C4-2B (cell line): ENCODE data around the gene DCUN1D3.

Source experiments
- ZFX ChIP-seq: fragments of 450-650 bp; IDR thresholded peaks from 2 replicates; pipeline ENCODE4 v1.6.1; 2017
- TF ChIP-seq, protein P1 (sequence below): fragments of 450-650 bp; conservative IDR thresholded peaks from 2 replicates; pipeline ENCODE4 v1.5.1; 2017; ENCODE audit warnings: mild to moderate bottlenecking

DNA sequence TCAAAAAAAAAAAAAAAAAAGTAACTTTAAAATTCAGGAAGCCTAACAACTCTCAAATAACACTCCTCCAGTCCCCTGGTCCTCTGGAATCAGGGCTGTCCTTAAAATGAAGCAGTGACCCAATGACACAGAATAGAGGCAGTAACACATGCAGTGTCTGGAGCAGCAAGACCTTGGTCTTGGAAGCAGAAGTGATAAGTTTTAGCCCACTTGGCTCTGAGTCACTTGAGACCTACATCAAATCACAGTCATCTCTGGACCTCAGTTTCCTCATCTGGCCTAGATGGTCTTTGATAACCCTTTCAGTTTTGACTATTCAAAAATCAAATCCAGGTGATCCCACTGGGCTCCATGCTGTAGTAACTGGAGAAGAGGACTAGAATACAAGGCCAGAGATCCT lies 39.5 kb upstream of the DCUN1D3 start:
- TF ChIP-seq, protein P1, sequence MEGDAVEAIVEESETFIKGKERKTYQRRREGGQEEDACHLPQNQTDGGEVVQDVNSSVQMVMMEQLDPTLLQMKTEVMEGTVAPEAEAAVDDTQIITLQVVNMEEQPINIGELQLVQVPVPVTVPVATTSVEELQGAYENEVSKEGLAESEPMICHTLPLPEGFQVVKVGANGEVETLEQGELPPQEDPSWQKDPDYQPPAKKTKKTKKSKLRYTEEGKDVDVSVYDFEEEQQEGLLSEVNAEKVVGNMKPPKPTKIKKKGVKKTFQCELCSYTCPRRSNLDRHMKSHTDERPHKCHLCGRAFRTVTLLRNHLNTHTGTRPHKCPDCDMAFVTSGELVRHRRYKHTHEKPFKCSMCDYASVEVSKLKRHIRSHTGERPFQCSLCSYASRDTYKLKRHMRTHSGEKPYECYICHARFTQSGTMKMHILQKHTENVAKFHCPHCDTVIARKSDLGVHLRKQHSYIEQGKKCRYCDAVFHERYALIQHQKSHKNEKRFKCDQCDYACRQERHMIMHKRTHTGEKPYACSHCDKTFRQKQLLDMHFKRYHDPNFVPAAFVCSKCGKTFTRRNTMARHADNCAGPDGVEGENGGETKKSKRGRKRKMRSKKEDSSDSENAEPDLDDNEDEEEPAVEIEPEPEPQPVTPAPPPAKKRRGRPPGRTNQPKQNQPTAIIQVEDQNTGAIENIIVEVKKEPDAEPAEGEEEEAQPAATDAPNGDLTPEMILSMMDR, result no peak
- TF ChIP-seq ZFX, result no peak
